Lower lobe of right lung (tissue), 2 donors: ENCODE data around the gene NID1. TPM values are rescaled to one million over a fixed set of nuclear protein-coding genes. Genes with fewer than 3 reads are reported as not detected.
A peak's percentile ranks its signal among the peaks of the same experiment; 100 is the strongest.
"Not testable (repeated sequence)": the region's sequence is repeated elsewhere in the genome, so short reads cannot be mapped to it uniquely, and the experiment has no call there.

Experiments used
- ATAC-seq, 2 donors: fragments of 200-7000 bp; cut with Tn5 transposase; one replicate each; pipeline ENCODE4 v1.9.1; 2020 to 2022; ENCODE audit warnings: mild to moderate bottlenecking in 2 of 2, moderate library complexity in 2 of 2
- DNase-seq: peaks from one replicate; pipeline ENCODE4 v3.0.0-alpha.2; 2020
- H3K27ac ChIP-seq: fragments of 200-600 bp; one replicate; pipeline ENCODE4 v1.8.0; 2022
- H3K27me3 ChIP-seq: fragments of 200-600 bp; one replicate; pipeline ENCODE4 v1.8.0; 2022; ENCODE audit warnings: low read depth
- H3K36me3 ChIP-seq: fragments of 200-600 bp; one replicate; pipeline ENCODE4 v1.8.0; 2022; ENCODE audit warnings: mild to moderate bottlenecking
- H3K4me1 ChIP-seq: fragments of 200-600 bp; one replicate; pipeline ENCODE4 v1.8.0; 2022
- H3K4me3 ChIP-seq: fragments of 200-600 bp; one replicate; pipeline ENCODE4 v1.8.0; 2022; ENCODE audit warnings: mild to moderate bottlenecking
- H3K9me3 ChIP-seq: fragments of 200-600 bp; one replicate; pipeline ENCODE4 v1.8.0; 2022
- intact Hi-C: fragments of 100-400 bp; cut with DNase I; formaldehyde crosslinking; loops from one replicate; pipeline ENCODE4 v1.11.0; 2022
- total RNA-seq: library from RNA; stranded (reverse); fragmentation: NEBNext Ultra II Directional; extraction: Animal tissue kit (Norgen Biotek cat#: 25700); gene quantifications from one replicate; pipeline ENCODE4 v1.2.1, GENCODE V29; 2021
- TF ChIP-seq, protein P1 (sequence below): fragments of 200-600 bp; IDR thresholded peaks from one replicate; pipeline ENCODE4 v1.8.0; 2022; ENCODE audit warnings: antibody characterized with exemption, mild to moderate bottlenecking
- donor health status: DM: no; HTN: yes; CAD: no; lungs with severe emphysema.

NID1 gene
- total RNA-seq, 1 donor from 2014 or later = 46.6 TPM

DNA sequence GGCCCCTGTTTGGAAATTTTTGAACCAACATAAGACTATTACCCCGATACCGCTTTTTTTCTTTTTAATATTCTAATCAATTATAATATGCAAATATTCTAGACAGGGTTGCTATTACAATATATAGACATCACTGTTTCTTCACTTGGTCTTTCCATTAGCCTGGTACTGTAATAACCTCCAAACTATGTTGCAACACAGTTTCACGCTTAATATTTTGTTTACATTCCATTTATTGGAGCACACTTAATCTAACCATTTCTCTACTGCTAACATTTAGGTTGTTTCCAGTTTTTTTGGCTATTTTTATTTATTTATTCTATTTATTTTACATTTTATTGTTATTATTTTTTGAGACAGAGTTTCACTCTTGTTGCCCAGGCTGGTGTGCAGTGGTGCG, 17.6 kb upstream of the NID1 start:
- H3K4me3 ChIP-seq = no peak overlapping the region
- H3K36me3 ChIP-seq = no peaks in the 10 kb centered on the region
- DNase-seq (no peak), ATAC-seq (no peak)
- intact Hi-C loops = no loop called here
- TF ChIP-seq, protein P1, sequence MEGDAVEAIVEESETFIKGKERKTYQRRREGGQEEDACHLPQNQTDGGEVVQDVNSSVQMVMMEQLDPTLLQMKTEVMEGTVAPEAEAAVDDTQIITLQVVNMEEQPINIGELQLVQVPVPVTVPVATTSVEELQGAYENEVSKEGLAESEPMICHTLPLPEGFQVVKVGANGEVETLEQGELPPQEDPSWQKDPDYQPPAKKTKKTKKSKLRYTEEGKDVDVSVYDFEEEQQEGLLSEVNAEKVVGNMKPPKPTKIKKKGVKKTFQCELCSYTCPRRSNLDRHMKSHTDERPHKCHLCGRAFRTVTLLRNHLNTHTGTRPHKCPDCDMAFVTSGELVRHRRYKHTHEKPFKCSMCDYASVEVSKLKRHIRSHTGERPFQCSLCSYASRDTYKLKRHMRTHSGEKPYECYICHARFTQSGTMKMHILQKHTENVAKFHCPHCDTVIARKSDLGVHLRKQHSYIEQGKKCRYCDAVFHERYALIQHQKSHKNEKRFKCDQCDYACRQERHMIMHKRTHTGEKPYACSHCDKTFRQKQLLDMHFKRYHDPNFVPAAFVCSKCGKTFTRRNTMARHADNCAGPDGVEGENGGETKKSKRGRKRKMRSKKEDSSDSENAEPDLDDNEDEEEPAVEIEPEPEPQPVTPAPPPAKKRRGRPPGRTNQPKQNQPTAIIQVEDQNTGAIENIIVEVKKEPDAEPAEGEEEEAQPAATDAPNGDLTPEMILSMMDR = no peak
- H3K27me3 ChIP-seq = no peaks in the 10 kb centered on the region
- H3K4me1 ChIP-seq = no peaks in the 10 kb centered on the region
- no peak overlapping the region for H3K27ac ChIP-seq
- no peaks in the 10 kb centered on the region for H3K9me3 ChIP-seq

DNA sequence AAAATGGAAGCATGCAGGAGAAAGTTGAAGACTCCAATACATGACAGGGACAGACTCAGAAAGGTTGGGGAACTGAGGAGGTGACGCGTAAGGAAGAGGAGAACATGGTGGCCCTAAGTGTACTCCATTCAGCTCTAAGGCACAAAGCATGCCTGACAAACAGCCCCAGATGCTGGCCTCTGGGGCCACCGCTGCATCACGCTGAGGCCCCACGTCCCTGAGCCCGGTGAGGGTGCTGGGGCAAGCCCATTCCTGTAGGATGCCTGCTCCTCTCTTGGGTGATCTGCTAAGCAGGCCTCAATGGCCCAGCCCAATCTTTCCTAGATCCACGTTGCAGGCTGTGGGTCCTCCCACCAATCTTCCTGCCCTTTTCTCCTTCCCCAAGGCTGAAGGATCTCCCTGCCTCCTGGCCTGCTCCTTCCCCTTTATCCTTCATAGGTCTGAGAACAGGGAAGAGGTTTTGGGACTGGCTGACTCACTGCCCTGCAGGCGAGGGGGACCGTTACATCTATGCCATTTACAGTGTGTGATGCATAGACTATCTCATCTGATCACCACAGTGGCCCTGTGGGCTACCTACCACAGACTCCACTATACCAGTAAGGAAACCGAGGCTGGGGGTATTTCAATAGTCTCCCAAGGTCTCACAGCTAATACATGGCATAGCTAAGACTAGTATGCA, 16.8 kb upstream of the NID1 start:
- Histone ChIP-seq H3K36me3 (no peaks in the 10 kb centered on the region), H3K9me3 (no peaks in the 10 kb centered on the region), H3K27ac (no peak overlapping the region), H3K4me1 (no peaks in the 10 kb centered on the region), H3K27me3 (no peaks in the 10 kb centered on the region), H3K4me3 (no peak overlapping the region)
- ATAC-seq = peak in 1 of 2 donors; percentile 35
- intact Hi-C loops = no loop called here
- TF ChIP-seq, protein P1 = no peak
- no peak for DNase-seq

DNA sequence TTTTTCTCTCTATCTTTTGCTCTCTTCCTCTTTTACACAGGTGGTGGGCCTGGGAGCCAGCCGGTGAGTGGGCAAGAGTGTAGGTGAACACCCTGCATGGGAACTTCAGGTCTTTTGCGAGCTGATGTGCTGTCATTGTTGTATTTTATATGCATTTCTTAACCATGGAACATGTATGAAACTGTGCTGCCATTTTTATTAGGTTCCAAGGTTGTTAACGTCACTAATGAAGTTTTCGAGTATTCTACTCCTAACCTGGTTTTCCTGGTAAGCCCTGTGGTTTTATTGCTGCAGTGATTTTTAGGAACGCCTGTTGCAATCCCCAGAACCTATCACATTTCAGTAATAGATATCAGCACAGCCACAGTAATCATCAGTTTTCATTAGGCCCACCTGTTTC, 14.8 kb upstream of the NID1 start:
- H3K27ac ChIP-seq = no peak overlapping the region
- ATAC-seq (no peak), DNase-seq (no peak)
- H3K4me1 ChIP-seq = no peaks in the 10 kb centered on the region
- no peaks in the 10 kb centered on the region for H3K36me3 ChIP-seq
- no peaks in the 10 kb centered on the region for H3K27me3 ChIP-seq
- H3K9me3 ChIP-seq = no peaks in the 10 kb centered on the region
- TF ChIP-seq, protein P1 = no peak
- no peak overlapping the region for H3K4me3 ChIP-seq
- intact Hi-C loops = no loop called here

DNA sequence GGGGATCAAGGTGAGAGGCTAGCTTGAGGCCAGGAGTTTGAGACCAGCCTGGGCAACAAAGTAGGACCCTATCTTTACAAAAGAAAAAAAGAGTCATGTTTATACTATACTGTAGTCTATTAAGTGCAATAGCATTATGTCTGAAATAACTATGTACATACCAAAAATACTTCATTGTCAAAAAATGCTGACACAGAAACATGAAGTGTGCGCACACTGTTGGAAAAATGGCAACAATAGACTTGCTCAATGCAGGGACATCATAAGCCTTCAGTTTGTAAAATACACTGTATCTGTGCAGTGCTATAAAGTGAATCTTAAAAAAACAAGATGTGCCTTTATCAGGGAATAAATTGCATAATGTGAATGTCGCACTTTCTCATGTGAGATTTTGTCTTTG, 14.1 kb upstream of the NID1 start:
- H3K4me1 ChIP-seq = no peaks in the 10 kb centered on the region
- H3K36me3 ChIP-seq = no peaks in the 10 kb centered on the region
- DNase-seq (no peak), ATAC-seq (no peak)
- H3K27me3 ChIP-seq = no peaks in the 10 kb centered on the region
- TF ChIP-seq, protein P1 = no peak
- intact Hi-C loops = no loop called here
- H3K27ac ChIP-seq = no peak overlapping the region
- H3K9me3 ChIP-seq = no peaks in the 10 kb centered on the region
- no peak overlapping the region for H3K4me3 ChIP-seq

DNA sequence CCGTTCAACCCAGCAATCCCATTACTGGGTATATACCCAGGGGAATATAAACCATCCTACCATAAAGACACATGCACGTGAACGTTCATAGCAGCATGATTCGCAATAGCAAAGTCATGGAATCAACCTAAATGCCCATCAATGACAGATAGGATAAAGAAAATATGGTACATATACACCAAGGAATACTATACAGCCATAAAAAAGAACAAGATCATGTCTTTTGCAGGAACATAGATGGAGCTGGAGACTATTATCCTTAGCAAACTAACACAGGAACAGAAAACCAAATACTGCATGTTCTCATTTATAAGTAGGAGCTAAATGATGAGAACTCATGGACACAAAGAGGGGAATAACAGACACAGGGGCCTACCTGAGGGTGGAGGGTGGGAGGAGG, 13.2 kb upstream of the NID1 start:
- H3K9me3 ChIP-seq, DNase-seq, H3K27me3 ChIP-seq, H3K4me1 ChIP-seq, H3K4me3 ChIP-seq, ATAC-seq, H3K36me3 ChIP-seq, intact Hi-C loops, H3K27ac ChIP-seq: not testable (repeated sequence)

DNA sequence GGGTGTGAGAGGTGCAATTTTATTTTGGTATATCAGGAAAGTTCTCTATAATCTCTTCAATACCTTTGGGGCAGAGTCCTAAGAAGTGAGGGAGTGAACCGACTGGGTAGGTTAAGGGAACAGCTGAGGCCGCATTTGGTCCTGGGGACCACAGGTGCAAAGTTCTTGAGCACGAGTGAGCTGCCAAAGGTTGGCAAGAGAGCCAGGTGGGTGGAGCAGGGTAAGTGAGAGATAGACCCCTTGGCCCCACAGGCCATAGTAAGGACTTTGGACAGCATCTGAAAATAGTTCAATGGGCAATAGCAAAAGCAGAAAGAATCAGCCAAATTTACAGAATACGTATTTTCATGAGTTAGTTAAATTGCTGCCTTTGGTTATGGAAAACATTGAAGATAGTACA, 11.0 kb upstream of the NID1 start:
- Histone ChIP-seq H3K9me3 (no peaks in the 10 kb centered on the region), H3K27me3 (no peaks in the 10 kb centered on the region), H3K4me3 (no peak overlapping the region), H3K27ac (no peak overlapping the region), H3K36me3 (no peaks in the 10 kb centered on the region), H3K4me1 (no peaks in the 10 kb centered on the region)
- intact Hi-C loops = no loop called here
- DNase-seq (no peak), ATAC-seq (no peak)
- TF ChIP-seq, protein P1 = no peak
